ENCODE results near the gene WDR62.

The WDR62 gene

GRCh38 chr19:36014012-36014924 is 40.4 kb upstream of the WDR62 start, which contains the start of gene ALKBH6 (continued):
- no peak for TF ChIP-seq ZNF280D (tag by site-specific recombination; IDR thresholded peaks at IDR 0.05)
- no peak for TF ChIP-seq ZBTB8A (tag by site-specific recombination; IDR thresholded peaks at IDR 0.05)
- TF ChIP-seq ZNF292 (tag by site-specific recombination; IDR thresholded peaks at IDR 0.05; ENCODE audit: borderline replicate concordance, low read depth), result no peak
- no peak for TF ChIP-seq ZNF155 (tag by site-specific recombination; IDR thresholded peaks at IDR 0.05)
- TF ChIP-seq ZNF747 (tag by site-specific recombination; IDR thresholded peaks at IDR 0.05), result no peak
- TF ChIP-seq SETDB1 (IDR thresholded peaks at IDR 0.05; ENCODE audit: insufficient read length, low read length), result no peak
- TF ChIP-seq ZNF76 (tag by site-specific recombination; IDR thresholded peaks at IDR 0.05; ENCODE audit: borderline replicate concordance, low read depth), result no peak; the same call in 1 of the 2 replicates
- no peak for TF ChIP-seq ZNF354C (tag by site-specific recombination; IDR thresholded peaks at IDR 0.05; ENCODE audit: borderline replicate concordance, low read depth)
- TF ChIP-seq ZFP37 (tag by site-specific recombination; IDR thresholded peaks at IDR 0.05), result peak; percentile 84; the same call in 1 of the 2 replicates
- TF ChIP-seq ZNF302 (tag by site-specific recombination; IDR thresholded peaks at IDR 0.05; ENCODE audit: low read depth), result no peak
- TF ChIP-seq KLF10 (tag by site-specific recombination; IDR thresholded peaks at IDR 0.05), result peak; percentile 94
- TF ChIP-seq ZSCAN30 (tag by site-specific recombination; IDR thresholded peaks at IDR 0.05), result peak; percentile 85
- no peak for TF ChIP-seq ZSCAN16 (tag by site-specific recombination; IDR thresholded peaks at IDR 0.05)
- TF ChIP-seq ZNF416 (tag by site-specific recombination; IDR thresholded peaks at IDR 0.05), result no peak
- TF ChIP-seq SP3 (tag by site-specific recombination; IDR thresholded peaks at IDR 0.05), result peak; percentile 100
- TF ChIP-seq ZNF211 (tag by site-specific recombination; IDR thresholded peaks at IDR 0.05; ENCODE audit: low read depth), result no peak
- no peak for TF ChIP-seq ZNF621 (tag by site-specific recombination; IDR thresholded peaks at IDR 0.05)
- TF ChIP-seq ZNF560 (tag by site-specific recombination; IDR thresholded peaks at IDR 0.05; ENCODE audit: borderline replicate concordance), result no peak
- TF ChIP-seq ZBTB1 (tag by site-specific recombination; IDR thresholded peaks at IDR 0.05), result no peak
- no peak for TF ChIP-seq ZNF670 (tag by site-specific recombination; IDR thresholded peaks at IDR 0.05; ENCODE audit: low read depth)
- TF ChIP-seq ZNF223 (tag by site-specific recombination; IDR thresholded peaks at IDR 0.05), result no peak
- TF ChIP-seq, protein P1, sequence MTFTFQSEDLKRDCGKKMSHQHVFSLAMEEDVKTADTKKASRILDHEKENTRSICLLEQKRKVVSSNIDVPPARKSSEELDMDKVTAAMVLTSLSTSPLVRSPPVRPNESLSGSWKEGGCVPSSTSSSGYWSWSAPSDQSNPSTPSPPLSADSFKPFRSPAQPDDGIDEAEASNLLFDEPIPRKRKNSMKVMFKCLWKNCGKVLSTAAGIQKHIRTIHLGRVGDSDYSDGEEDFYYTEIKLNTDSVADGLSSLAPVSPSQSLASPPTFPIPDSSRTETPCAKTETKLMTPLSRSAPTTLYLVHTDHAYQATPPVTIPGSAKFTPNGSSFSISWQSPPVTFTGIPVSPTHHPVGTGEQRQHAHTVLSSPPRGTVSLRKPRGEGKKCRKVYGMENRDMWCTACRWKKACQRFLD (tag by site-specific recombination; IDR thresholded peaks at IDR 0.05), result no peak
- TF ChIP-seq, protein P2, sequence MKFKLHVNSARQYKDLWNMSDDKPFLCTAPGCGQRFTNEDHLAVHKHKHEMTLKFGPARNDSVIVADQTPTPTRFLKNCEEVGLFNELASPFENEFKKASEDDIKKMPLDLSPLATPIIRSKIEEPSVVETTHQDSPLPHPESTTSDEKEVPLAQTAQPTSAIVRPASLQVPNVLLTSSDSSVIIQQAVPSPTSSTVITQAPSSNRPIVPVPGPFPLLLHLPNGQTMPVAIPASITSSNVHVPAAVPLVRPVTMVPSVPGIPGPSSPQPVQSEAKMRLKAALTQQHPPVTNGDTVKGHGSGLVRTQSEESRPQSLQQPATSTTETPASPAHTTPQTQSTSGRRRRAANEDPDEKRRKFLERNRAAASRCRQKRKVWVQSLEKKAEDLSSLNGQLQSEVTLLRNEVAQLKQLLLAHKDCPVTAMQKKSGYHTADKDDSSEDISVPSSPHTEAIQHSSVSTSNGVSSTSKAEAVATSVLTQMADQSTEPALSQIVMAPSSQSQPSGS (tag by site-specific recombination; IDR thresholded peaks at IDR 0.05; ENCODE audit: low read depth), result no peak
- TF ChIP-seq ZNF792 (tag by site-specific recombination; IDR thresholded peaks at IDR 0.05), result no peak
- TF ChIP-seq ZNF548 (tag by site-specific recombination; IDR thresholded peaks at IDR 0.05), result no peak
- peak; percentile 99 for TF ChIP-seq GLIS2 (tag by site-specific recombination; IDR thresholded peaks at IDR 0.05)
- peak; percentile 72 for TF ChIP-seq PATZ1 (tag by site-specific recombination; IDR thresholded peaks at IDR 0.05)
- peak; percentile 99 for TF ChIP-seq ZNF335 (tag by site-specific recombination; conservative IDR thresholded peaks at IDR 0.05)
- TF ChIP-seq, protein P3, sequence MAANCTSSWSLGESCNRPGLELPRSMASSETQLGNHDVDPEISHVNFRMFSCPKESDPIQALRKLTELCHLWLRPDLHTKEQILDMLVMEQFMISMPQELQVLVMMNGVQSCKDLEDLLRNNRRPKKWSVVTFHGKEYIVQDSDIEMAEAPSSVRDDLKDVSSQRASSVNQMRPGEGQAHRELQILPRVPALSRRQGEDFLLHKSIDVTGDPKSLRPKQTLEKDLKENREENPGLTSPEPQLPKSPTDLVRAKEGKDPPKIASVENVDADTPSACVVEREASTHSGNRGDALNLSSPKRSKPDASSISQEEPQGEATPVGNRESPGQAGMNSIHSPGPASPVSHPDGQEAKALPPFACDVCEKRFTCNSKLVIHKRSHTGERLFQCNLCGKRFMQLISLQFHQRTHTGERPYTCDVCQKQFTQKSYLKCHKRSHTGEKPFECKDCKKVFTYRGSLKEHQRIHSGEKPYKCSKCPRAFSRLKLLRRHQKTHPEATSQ (tag by site-specific recombination; IDR thresholded peaks at IDR 0.05), result no peak

Data from HEK293 (cell line).